GM12892 (cell line): ENCODE measurements around the gene ST8SIA5.

Experiments
- DNase-seq: peaks from one replicate; pipeline ENCODE4 v3.0.0; 2011; ENCODE audit not compliant: insufficient read length
- FAIRE-seq: peaks from 2 replicates; lab custom pipeline; 2011; peaks lifted over from hg19 to GRCh38; lab: Jason Lieb, UNC
- POLR2A ChIP-seq: IDR thresholded peaks from 2 replicates; pipeline ENCODE4 v1.6.1; 2011; ENCODE audit warnings: low read depth, low read length, control low read depth
- POLR2AphosphoS5 ChIP-seq: IDR thresholded peaks from 2 replicates; pipeline ENCODE4 v1.6.1; 2011; ENCODE audit warnings: low read depth, low read length, control low read depth
- TAF1 ChIP-seq: IDR thresholded peaks from 2 replicates; pipeline ENCODE4 v1.6.1; 2011; ENCODE audit warnings: low read depth, mild to moderate bottlenecking, control low read depth, low read length, borderline replicate concordance

ST8SIA5 gene

DNA sequence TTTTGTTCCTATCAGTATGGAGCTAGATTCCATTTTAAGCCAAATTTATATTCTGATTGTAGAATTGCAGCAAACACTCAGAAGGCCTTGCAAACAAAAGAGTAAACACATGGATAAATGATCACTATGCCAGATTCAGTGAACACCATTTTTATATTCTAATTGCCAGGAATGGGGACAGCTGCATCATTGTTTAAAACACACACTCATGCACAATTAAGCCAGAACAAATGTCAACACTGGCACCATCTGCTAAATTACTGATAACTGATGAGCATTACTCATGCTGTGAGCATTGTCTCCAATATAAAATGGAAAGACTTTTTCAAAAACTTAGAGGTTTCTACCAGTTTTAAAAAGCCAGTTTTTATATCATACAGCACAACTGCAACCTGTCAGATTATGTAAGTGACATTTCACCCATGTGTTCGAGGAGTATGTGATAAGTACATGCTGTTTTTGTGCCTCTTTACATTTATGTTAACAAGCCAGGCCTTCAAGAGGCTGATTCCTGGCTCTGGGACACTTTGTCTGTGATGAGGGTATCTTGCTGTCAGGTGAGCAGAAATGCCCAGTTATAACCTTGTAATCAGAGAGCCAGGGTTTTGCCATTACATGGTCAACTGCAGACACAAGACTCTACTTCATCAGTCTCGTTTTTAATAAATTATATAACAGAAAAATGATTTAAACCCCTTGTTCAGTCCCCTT lies 4.4 kb upstream of the ST8SIA5 start:
- TF ChIP-seq TAF1 (no peak), POLR2AphosphoS5 (no peak), POLR2A (no peak)
- DNase-seq = no peak
- FAIRE-seq = no peak

- DNase-seq (no peak), FAIRE-seq (no peak)
- no peak for TF ChIP-seq POLR2AphosphoS5
- no peak for TF ChIP-seq TAF1
- TF ChIP-seq POLR2A = no peak
Observed at GRCh38 chr18:46759890-46760289, 3.0 kb upstream of the ST8SIA5 start.

- DNase-seq = no peak
- FAIRE-seq = no peak
- TF ChIP-seq POLR2A (no peak), POLR2AphosphoS5 (no peak), TAF1 (no peak)
Observed at GRCh38 chr18:46756025-46756558, 761 bp downstream of the ST8SIA5 start.

DNA sequence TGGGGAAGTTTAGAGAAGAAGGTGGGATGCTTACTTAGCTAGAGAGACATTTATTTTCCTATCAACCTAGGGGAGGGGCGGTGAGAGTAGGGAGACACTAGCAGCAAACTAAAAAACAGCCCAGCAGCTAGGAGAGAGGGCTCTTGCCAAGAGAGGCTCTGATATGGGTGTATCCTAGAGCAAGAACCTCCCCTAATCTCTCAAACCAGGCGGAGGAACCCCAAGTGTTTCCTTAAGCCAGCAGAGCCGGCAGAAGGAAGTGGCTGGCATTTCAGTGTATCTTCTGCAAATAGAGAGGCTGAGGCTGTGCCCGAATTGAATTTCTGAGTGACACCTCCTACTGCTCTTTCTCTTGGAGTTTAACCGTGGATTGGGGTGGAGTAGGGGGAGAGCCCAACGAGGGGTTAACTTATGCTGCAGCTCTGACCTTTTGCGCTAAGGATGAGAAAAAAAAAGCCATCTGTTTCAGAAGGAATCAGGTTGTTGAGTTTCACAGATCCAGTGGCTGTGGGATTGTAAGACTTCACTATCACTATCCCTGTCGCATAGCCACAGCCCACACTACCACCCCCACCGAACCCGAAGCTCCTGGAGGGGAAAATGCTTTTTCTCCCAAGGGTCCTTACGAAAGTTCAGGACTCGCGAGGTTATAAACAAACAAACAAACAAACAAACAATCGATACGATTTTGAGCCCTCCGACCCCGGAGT lies 1.4 kb downstream of the ST8SIA5 start:
- FAIRE-seq = no peak
- TF ChIP-seq TAF1 = no peak
- no peak for TF ChIP-seq POLR2AphosphoS5
- no peak for TF ChIP-seq POLR2A
- no peak for DNase-seq

- TF ChIP-seq TAF1 (no peak), POLR2AphosphoS5 (no peak), POLR2A (no peak)
- peak; percentile 9 for FAIRE-seq
- DNase-seq = no peak
Observed at GRCh38 chr18:46754661-46755292, 2.1 kb downstream of the ST8SIA5 start.

GRCh38 chr18:46754188-46754587 lies 2.7 kb downstream of the ST8SIA5 start:
- no peak for DNase-seq
- no peak for TF ChIP-seq TAF1
- no peak for TF ChIP-seq POLR2A
- no peak for TF ChIP-seq POLR2AphosphoS5

GRCh38 chr18:46751882-46752281 lies 5.0 kb downstream of the ST8SIA5 start:
- TF ChIP-seq TAF1 (no peak), POLR2A (no peak), POLR2AphosphoS5 (no peak)
- FAIRE-seq (no peak), DNase-seq (no peak)

More at GRCh38 chr18:46754188-46754587, 2.7 kb downstream of the ST8SIA5 start:
- peak; percentile 87 for FAIRE-seq

DNA sequence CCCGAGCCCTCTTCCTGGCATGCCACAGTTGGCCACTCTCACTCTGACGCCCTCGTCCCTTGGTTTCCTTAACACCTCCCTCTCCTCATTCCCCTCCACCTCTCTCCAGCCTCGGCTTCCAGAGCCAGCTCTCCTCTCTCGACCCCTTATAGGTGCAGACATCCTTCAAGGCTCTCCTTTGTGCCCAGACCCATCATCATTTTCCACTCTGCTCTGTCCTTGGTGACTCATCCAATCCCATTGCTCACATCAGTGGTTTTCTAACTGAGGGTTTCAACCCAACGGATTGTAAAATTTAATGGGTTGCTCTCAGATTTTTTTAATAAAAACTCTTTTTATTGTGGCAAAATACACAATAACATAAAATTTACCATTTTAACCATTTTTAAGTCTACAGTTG lies 6.2 kb downstream of the ST8SIA5 start:
- TF ChIP-seq POLR2A (no peak), TAF1 (no peak)
- FAIRE-seq = no peak
- no peak for DNase-seq

DNA sequence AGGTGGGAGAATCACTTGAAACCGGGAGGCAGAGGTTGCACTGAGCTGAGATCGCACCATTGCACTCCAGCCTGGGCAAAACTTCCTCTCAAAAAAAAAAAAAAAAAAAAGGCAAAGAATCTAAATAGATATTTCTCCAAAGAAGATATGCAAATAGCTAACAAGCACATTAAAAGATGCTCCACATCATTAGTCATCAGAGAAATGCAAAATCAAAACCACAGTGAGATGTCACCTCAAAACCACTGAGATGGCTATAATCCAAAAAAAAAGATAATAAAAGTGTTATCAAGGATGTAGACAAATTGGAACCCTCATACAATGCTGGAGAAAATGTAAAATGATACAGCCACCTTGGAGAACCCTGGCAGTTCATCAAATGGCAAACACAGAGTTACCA lies 8.4 kb downstream of the ST8SIA5 start:
- no peak for FAIRE-seq

DNA sequence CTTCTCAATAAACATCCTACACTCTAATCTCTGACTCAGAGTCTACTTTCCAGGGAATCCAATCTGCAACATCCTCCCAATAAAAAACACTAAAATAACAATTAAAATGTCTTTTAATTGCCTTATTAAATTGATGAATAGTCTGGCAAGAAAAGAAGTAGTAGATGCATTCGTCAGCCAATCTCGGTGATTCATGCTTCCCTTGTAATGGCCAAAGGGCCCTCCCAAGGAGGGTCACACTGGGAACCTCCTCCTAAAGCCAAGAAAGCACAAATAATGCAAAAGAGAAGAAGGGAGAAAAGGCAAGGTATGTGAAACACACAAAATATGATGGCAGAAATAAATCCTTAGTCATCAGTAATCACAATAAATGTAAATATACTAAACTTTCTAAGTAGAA lies 16.8 kb downstream of the ST8SIA5 start:
- no peak for FAIRE-seq
- DNase-seq = no peak
- no peak for TF ChIP-seq POLR2AphosphoS5
- no peak for TF ChIP-seq POLR2A
- TF ChIP-seq TAF1 = no peak

More for the DNA sequence above, 8.4 kb downstream of the ST8SIA5 start:
- DNase-seq = no peak
- TF ChIP-seq TAF1 (no peak), POLR2A (no peak), POLR2AphosphoS5 (no peak)

DNA sequence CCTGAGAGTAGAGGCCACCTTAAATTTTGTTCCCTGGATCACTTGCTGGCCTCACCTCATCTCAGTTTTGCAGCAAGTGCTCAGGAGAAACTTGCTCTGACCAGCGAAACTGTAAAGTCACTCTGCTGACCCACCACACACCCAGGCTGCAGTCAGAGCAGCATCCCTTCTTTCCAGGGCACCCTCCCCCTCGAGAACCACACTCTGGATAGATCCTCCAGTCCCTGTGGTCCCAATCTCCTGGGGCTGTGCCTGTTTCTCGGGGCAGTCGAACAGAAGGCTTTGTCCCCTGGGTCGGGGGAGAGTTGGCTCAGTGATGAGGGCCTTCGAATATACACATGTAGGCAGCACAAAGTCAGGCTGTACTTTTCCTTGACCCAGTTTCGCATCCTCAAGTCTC lies 18.4 kb downstream of the ST8SIA5 start:
- DNase-seq (no peak), FAIRE-seq (no peak)
- no peak for TF ChIP-seq POLR2AphosphoS5
- TF ChIP-seq POLR2A = no peak
- no peak for TF ChIP-seq TAF1
